NK-92 (cell line): ENCODE data around the gene PFN3.
A peak's percentile ranks its signal among the peaks of the same experiment; 100 is the strongest.
"Not testable (repeated sequence)": the region's sequence is repeated elsewhere in the genome, so short reads cannot be mapped to it uniquely, and the experiment has no call there.

Experiments used
- DNase-seq: peaks from one replicate; lab custom pipeline; 2025; ENCODE audit not compliant: unreplicated experiment; lab: John Stamatoyannopoulos, UW

Gene PFN3

DNA sequence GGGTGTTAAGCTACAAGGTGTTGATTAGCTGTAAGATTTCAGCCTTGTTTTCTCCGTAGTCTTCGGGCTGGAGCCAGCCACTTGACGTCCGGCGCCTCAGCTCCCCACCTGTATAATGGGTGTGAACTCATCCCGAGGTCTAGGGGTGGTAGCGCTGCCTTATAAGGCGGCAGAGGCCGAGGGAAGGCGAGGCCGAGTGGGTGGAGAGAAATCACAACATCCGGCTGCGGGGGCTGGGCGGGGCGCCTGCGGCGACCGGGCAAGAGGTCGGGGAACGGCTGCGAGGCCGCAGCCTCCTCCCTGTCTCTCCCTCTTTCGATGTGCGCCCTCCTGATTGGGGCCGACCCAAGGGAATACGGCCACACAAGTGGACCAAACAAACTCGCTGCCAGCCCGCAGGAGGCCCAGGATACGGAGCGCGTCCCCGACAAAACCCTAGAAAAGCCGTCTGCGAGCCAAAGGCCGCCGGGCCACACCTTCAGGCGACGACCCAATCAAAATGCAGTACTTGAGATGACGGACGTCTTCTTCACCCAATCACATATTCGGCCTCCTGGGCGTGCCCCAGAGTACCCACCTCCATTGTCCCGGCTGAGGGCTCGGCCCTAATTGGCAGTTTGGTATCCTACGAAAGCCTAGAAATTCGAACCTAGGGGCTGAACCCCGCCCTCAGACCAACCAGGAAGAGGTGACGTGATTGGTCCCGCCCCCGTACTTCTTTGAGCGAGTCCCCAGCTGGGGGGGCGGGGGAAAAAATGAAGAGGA lies 25.5 kb upstream of the PFN3 start:
- peak; percentile 97 for DNase-seq

DNA sequence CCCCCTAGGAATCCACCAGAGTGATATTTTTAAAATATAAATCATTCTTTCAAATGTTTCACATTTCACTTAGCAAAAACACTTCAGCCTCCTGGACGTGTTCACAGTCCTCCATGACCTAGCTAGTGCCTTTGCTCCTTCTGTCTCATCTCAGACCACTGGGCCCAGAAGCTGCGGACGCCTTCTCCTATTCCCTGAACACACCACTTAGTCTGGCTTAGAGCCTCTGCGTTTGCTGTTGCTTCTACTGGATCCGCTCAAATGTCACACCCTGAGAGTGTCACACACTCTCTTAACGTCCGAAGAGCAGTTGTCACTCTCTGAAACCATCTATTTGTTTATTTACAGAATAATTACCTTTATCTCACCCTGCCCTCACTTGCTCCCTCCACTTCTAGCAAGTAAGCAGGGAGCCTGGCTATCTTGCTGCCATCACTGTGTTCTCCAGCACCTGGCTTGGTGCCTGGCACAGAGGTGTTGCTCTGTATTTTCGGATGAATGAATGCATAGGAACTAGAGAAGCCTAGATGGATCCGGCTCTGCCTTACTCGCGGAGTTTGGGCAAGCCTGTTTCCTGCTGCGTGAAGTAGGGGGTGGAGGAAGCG lies 24.8 kb upstream of the PFN3 start:
- no peak for DNase-seq

DNA sequence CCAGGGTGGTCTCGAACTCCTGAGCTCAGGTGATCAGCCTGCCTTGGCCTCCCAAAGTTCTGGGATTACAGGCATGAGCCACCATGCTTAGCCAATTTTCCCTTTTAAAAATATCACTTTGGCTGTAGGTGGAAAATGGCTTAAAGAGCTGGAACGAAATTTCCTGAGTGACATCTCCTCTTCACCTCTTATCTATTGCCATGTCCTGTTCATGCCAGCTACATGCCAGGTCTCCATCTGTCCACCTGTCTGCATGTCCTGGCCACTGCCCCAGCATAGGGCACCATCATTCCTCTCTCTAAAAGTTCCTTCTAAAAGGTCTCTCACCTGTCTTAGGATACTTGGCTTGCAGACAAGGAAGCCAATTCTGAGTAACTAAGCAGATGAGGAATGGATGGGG lies 23.2 kb upstream of the PFN3 start:
- DNase-seq: no peak

DNA sequence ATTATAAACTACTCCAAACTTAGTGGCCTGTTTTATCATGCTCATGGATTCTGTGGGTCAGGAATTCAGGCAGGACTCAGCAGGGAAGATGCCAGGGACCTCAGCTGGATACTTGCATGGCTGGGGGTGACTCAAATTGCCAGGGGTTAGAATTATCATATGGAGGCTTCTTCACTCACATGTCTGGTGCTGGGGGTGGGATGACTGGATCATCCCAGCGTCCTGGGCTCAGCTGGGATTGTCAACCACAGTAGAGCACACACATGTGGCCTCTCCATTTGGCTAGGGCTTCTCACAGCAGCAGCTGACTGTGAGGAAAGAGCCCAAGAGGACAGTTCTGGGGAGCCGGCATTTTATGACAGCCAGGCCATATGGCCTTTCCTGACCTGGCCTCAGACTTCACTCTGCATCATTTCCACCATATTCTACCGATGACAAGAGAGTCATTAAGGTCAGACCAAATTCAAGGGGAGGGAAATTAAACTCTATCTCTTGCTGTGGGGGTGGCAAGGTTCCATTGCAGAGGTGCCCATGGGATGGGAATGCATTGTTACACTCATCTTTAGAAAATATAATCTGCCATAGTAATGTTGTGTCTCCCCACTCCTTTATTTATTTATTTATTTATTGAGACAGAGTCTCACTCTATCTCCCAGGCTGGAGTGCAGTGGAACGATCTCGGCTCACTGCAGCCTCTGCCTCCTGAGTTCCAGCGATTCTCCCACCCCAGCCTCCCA lies 20.8 kb upstream of the PFN3 start:
- no peak for DNase-seq

DNA sequence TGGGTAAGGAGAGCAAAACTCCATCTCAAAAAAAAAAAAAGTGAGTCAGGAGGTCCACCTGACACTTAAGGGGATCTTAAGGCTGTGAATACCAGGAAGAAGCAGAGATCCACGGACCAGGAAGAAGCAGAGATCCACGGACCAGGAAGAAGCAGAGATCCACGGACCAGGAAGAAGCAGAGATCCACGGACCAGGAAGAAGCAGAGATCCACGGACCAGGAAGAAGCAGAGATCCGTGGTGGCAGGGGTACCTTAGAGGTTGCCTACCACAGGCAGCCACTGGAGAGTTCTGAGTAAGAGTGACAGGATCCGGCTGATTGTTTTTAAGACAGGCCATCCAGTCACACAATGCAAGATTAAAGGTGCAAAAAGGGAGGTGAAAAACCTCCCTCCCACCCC lies 20.0 kb upstream of the PFN3 start:
- not testable (repeated sequence) for DNase-seq

DNA sequence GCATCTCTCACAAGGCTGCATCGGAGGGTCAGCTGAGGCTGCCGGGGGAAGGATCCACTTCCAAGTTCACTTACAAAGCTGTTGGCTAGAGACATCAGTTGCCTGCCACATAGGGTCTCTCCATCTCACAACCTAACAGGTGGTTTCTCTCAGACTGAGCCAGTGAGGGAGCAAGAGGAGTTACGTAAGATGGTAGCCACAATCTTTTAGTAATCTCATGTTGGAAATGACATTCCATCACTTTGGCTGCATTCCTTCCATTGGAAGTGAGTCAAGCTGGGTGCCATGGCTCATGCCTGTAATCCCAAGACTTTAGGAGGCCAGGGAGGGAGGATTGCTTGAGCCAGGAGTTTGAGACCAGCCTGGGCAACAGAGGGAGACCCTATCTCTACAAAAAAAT lies 18.6 kb upstream of the PFN3 start:
- DNase-seq: no peak

DNA sequence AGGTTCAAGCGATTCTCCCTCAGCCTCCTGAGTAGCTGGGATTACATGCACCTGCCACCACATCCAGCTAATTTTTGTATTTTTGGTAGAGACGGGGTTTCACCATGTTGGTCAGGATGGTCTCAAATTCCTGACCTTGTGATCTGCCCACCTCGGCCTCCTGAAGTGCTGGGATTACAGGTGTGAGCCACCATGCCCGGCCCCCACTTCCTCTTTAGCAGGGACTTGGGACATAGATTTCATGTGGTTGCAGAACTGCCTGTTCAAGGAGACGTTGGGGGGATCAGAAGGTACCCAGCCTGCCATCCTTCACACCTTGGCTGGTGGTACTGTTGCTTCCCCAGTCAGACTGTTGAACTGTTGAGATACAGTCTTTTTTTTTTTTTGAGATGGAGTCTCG lies 16.6 kb upstream of the PFN3 start:
- not testable (repeated sequence) for DNase-seq

DNA sequence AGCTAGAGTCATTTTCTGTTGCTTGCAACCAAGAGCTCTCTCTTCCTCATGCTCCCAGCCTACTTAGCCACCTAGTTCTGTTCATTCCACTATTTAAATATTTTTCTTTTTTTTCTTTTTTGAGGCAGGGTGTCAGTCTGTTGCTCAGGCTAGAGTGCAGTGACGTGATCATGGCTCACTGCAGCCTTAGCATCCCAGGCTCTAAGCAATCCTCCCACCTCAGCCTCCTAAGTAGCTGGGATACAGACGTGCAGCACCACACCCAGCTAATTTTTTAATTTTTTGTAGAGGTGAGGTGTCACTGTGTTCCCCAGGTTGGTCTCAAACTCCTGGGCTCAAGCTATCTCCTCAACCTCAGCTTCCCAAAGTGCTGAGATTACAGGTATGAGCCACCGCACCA lies 14.0 kb upstream of the PFN3 start:
- no peak for DNase-seq

DNA sequence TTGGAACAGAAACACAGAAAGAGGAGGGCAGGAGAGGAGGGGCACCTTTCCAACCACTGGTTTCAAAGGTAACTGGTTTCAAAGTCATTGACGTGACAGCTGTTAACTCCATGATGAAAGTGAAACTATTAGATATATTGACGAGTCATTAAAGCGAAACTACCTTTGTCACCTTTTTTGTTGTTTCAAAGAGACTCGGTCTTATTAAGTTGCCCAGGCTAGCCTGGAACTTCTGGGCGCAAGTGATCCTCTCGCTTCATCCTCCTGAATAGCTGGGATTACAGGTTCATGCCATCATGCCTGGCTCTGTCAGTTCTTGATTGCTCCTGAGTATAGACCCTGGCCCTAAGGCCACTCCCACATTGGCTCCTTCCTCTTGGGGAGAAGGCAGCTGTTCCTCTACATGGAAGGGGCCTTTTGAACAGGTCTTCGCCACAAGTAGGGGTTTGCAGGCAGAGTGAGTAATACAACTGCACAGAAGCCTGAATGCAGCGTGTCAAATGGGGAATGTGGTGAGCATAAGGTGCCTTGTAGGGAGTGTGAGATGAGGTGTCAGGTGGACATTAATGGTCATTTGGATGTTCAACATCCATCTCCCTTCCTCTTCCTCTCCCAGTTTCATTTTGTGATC lies 12.3 kb upstream of the PFN3 start:
- DNase-seq: no peak

DNA sequence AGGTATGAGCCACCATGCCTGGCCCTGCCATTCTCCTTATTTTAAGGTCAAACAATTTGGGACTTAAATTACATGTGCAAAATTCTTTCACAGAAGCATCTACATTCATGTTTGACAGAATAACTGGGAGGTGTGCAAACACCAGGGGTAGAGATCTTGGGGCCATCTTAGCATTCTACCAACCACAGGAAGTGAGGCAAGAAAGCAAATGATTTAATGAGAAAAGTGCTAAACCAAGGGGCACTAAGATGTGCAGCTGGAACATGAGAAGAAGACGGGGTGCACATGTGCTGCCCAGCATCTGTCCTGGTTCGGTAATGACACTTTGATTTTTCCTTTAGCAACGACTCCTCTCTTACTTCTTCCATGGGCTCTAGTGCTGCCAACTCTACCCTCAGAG lies 10.1 kb upstream of the PFN3 start:
- DNase-seq: no peak

DNA sequence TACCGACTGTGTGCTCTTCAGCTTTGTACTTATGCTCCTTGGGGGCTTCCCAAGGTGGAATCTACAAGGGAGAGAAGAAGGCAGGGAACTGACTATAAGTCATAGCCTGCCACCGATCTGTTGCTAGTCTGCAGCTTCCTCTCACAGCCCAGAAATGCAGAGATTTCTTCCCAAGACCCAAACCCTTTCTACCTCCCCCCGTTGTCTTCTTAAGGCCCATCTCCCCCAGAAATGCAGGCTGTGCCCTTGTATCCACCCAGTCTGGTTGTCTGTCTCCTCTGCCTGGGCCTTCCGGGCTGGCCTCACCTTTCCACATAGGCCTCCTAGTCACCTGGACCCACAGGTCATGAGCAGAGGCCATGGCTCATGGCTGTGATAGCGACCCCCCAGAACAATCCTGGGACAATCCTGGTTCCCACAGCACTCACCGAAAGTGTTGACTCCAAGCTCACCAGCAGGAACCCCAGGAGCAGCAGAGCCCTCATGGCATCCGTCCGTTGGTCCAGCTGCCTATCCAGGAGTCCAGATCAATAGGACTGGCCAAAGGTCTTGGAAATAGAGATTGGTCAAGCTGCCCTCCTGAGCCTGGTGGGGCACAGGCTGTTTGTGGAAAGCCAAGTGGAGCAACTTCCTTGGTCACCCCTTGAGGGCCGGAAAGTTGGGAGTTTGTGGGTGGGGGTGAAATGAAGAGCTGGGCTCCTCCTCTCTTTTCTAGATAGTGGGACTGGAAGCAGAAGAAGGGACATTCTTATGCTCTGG lies 8.8 kb upstream of the PFN3 start, which contains the start of gene F12:
Gene F12 (minus strand): TSS at position 522 of the 759 bp plus-strand sequence. CDS start 37 bp downstream, at position 485.
- no peak for DNase-seq

DNA sequence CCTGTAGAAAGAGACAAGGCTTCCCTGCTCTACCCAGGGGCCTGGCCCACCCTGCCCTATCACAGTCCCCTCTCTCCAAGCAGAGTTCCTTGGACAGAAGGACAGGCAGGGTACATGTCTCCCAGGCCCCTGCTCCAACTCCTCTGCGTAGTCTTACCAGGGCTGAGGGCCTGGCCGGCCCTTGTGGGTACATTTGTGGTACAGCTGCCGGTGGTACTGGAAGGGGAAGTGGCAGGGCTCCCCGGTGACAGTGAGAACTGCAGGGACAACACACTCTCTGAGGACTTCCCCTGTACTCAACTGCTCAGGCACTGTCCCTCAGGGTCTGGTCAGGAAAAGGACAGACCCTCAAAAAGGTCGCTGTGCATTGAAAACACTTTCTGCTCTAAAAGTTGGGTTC lies 5.3 kb upstream of the PFN3 start:
- DNase-seq: no peak

DNA sequence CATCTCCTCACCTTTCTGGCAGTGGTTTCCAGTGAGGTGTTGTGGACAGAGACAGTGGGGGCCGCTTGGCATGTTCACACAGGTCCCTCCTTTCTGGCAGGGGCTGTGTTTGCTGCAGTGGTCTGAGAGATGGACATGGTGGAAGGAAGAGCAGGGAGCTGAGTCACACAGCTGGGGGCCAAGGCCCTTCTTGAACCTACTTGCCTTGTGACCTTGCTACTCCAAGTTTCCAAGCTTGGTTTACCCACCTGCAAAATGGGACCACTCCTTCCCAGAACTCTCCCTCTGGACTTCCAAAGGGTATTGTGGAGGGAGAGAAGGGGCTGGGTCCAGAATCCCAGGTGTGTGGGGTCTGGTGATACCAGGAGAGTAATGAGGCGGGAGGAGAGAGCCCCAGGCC lies 4.9 kb upstream of the PFN3 start:
- no peak for DNase-seq

DNA sequence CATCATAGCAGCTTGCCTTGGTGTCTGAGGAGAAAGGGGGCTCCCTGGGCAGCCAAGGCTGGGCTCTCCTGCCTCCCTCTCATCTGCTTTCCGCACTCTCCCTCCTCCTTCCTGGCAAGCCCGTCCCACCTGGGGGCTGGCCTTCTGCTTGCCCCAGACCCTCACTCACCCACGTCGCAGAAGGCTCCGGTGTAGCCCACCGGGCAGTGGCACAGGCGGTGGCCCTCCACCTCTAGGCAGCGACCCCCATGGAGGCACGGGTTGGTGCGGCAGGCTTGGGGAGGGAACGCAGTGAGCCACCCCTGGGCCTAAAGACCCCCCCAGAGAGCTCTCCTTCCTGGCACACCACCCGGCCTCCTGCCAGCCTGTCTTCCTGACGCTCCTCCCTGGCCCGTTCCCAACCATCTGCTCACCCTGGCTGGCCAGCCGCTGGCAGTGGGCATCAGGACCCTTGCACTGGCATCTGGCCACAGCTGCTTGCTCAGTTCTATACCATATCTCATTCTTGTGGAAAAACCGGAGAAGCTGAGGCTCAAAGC lies 4.2 kb upstream of the PFN3 start:
- DNase-seq: no peak

DNA sequence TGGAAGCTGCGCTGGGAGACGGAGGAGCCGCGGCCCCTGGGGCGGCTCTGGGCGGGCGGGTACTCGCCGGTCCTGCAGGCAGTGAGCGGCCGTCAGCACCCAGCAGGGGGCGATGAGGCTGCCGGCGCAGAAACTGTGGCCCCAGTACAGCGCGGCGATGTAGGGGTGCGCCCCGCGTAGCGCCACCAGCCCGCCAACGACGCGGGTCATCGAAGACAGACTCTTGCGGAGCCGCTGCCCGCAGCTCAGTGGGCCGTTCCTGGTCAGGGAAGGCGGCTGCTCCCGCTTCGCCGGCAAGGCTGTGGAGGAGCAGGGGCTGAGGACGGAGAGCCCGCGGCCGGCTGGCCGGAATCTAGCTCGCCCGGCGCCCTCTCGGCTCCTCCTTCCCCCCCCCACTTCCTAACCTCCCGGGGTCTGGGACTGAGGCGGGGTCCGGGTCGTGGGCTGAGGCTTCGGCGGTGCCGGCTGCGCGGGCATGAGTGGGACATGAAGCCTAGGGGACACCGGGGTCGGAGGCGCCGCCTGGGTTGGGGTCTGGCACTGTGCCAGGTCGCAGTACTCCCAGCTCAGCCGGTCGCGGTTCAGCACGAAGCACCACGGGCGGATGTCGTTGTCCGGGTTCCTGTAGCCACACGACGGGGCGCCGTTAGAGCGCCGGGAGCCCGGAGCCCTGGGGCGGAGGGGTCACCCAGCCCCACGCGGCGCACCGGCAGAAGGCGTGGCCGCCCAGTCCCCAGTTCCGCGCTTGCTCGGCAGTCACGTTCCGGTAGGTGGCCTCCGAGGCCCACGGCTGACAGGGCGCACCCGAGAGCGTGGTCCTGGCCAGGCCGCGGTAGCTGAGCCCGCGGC lies 3.6 kb upstream of the PFN3 start:
- DNase-seq: no peak

DNA sequence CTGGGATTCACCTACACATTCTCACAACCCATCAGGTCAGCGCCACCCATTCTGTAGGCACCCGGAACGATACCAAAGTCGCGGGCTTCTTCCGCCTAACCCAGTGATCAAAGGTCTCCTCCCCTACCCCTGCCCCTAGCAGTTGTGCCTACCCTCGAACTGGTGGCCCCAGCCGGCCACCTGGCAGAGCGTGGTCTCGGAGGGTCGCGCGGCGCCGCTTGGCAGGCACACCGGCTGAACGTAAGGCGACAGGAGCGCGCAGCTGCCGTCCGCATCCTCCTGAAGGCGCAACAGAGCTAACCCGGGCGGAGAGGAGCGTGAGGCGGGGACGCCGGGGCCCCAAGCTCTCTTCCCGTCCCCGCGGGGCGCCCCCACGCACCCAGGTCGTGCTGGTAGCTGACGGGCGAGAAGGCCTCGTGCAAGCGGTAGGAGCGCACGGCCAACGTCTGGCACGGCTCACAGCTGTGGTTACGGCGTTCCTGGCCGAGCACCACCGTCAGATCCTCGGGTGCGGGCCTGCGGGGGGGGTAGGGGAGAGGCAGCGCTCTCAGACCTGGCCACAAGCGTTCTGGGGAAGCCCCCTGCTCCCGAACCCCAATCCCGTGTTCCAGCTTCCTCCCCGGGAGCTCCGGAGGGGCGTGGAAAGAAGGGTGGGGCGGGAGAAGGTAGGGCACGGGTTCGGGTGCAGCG lies 2.8 kb upstream of the PFN3 start:
- DNase-seq: no peak

DNA sequence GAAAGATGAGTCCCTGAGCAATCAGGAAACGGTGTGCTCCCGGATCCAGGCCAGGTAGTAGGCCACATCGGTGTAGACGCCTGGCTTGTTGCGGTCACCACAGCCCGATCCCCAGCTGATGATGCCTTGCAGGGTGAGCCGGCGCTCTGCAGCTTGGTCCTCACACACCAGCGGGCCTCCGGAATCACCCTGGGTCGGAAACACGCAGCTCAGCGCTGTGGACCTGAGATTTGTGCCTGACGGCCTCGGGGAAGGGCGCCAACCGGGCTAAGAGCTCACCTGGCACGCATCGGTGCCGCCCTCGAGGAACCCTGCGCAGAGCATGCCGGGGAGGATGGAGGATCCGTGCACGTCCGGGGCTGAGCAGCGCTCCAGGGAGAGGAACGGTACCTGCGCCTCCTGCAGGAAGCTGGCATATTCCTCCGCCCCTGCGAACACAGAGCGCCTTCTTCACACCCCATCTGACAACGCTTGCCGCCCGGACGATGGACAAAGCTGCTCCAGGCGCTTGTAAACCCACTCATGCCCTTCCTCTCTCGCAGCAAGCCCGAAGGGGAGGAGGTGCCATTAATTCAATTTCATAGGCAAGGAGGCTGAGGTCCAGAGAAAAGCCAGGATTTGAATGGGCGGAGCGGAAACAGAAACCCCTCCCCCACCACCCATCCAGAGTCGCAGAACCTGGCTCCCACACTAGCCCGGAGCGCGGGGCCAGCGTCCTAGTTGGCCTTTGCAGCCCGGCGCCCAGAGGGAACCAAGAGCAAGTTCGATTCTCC lies 2.0 kb upstream of the PFN3 start:
- DNase-seq: no peak

DNA sequence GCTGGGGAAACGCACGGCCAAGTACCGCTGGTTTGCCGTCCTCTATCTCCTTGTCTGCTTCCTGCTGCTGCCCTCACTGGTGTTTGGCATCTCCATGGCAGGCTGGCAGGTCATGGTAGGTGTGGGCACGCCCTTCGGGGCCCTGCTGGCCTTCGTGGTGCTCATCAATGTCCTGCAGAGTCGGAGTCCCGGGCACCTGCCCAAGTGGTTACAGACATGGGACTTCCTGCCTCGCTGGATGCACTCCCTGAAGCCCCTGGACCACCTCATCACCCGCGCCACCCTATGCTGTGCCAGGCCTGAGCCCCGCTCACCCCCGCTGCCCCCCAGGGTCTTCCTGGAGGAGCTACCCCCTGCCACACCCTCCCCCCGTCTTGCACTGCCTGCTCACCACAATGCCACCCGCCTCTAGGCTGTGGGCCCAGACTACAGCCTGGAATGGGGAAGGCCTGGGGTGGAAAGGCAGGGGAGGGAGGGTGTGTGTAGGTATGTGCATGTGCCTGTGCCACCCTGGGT lies 2.5 kb downstream of the PFN3 start:
- no peak for DNase-seq
